ENCODE results near the gene BRIP1.
"Not testable (repeated sequence)": the region's sequence is repeated elsewhere in the genome, so short reads cannot be mapped to it uniquely, and the experiment has no call there.

BRIP1 gene

DNA sequence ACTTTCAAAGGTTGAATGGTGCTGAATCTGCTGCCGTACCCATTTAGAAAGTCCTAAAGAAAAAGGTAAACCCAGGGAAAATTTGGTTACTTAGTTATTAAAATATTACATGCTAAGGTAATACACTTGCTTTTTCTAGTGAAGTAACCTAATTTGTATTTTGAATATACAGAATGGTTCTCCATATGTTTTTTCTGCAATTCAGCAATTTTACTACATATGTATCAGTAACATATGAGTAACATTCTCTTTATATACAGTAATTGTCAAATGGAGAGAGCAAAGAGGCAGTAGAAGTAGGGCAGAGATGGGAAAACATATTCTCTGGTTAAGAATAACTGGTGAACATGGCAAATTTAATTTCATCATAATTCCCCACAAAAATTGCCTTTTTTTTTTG is 177.2 kb downstream of the BRIP1 start:
- no peak for DNase-seq

DNA sequence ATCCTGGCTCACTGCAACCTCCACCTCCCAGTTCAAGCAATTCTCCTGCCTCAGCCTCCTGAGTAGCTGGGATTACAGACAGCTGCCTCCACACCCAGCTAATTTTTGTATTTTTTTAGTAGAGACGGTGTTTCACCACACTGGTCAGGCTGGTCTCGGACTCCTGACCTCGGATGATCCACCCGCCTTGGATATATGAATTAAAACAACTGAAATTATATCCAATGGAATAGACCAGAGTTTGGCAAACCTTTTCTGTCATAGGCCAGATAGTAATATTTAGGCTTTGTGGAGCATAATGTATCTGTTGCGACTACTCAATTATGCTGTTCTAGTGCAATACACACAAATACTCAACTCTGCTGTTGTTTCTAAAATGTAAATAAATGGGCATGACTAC is 178.5 kb downstream of the BRIP1 start:
- DNase-seq = no peak

DNA sequence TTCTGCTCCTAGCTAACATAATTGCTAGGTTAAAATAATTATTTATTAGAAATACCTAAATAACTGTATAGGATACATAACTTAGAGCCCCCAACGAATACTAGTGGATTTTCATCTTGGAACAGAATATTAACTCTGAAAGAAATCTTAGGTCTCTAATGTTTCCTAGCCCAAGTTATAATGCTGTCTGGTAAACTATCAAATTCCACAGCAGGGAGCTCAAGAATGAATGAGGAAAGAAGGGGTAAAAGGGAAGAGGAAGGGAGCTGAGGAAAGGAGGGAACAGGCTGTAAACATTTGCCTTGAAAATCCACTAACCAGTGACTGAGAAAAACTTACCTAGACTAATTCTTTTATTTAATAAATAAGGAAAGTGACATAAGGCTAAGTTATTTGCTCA is 179.2 kb downstream of the BRIP1 start:
- DNase-seq = no peak

DNA sequence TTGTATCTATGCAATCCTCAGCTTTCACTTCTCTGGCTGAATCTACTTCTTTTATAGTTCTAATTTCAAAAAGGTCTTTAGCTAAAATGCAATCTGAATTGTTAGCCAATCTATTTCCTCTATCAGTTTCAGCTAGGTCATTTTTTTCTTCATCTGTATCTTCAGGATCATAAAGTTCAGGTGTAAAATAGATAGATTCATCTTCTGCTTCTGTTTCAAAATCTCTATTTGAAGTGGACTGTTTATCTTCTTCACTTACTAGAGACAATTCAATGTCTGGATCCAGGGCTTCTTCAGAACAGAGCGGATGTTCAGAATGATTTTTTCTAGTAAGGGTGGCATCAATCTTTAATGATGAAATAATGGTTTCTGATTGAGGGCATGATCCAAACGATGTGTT is 179.9 kb downstream of the BRIP1 start:
- no peak for DNase-seq

- no peak for DNase-seq
Measured at GRCh38 chr17:61680921-61681320, 182.4 kb downstream of the BRIP1 start.

- DNase-seq = no peak
Measured at GRCh38 chr17:61678339-61678738, 185.0 kb downstream of the BRIP1 start.

- DNase-seq = not testable (repeated sequence)
Measured at GRCh38 chr17:61677150-61677811, 186.0 kb downstream of the BRIP1 start.

DNA sequence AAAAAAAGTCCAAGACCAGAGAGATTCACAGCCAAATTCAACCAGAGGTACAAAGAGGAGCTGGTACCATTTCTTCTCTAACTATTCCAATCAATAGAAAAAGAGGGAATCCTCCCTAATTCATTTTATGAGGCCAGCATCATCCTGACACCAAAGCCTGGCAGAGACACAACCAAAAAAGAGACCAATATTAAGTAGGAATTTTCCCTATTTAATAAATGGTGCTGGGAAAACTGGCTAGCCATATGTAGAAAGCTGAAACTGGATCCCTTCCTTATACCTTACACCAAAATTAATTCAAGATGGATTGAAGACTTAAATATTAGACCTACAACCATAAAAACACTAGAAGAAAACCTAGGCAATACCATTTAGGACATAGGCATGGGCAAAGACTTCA is 186.8 kb downstream of the BRIP1 start:
- DNase-seq = not testable (repeated sequence)

GRCh38 chr17:61674609-61675008 is 188.7 kb downstream of the BRIP1 start:
- DNase-seq = not testable (repeated sequence)

DNA sequence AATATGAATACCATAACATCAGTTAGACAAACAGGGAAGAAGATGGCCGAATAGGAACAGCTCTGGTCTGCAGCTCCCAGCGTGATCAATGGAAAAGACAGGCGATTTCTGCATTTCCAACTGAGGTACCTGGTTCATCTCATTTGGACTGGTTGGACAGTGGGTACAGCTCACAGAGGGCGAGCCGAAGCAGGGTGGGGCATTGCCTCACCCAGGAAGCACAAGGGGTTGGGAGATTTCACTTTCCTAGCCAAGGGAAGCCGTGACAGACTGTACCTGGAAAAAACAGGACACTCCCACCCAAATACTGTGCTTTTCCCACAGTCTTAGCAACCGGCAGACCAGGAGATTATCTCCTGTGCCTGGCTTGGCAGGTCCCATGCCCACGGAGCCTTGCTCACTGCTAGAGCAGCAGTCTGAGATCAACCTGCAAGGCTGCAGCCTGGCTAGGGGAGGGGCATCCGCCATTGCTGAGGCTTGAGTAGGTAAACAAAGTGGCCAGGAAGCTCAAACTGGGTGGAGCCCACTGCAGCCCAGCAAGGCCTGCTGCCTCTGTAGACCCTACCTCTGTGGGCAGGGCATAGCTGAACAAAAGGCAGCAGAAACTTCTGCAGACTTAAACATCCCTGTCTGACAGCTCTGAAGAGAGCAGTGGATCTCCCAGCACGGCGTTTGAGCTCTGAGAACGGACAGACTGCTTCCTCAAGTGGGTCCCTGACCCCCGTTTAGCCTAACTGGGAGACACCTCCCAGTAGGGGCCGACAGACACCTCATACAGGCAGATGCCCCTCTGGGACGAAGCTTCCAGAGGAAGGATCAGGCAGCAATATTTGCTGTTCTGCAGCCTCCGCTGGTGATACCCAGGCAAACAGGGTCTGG is 190.1 kb downstream of the BRIP1 start:
- DNase-seq = not testable (repeated sequence)

GRCh38 chr17:61672140-61672539 is 191.2 kb downstream of the BRIP1 start:
- no peak for DNase-seq

DNA sequence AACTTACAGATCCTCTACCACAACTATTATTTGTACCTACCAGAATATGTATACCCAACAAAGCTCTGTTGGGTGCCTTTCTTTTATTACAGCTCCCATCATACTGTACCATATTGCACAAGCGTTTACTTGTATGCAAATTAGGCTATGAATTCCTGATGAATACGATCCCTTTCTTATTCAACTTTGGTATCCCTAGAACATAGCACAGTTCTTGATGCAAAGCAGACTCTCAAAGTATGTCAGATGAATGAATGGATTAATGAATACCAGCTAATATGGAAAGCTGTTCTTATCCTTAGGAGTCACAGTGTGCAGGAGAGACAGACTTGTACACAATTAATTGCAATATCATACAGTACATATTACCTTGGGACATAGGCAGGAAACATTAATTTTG is 192.6 kb downstream of the BRIP1 start:
- DNase-seq = no peak

- no peak for DNase-seq
Measured at GRCh38 chr17:61669522-61669921, 193.8 kb downstream of the BRIP1 start.

DNA sequence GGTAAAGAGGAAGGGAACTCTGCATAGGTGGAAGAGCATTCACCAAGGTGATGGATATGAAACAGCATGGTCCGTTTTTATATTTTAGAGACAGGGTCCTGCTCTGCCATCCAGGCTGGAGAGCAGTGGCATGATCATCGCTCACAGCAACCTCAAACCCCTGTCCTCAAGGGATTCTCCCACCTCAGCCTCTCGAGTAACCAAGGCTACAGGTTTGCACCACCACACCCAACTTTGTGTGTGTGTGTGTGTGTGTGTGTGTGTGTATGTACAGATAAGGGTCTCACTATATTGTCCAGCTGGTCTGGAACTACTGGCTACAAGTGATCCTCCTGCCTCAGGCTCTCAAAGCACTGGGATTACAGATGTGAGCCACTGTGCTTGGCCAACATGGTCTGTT is 194.8 kb downstream of the BRIP1 start:
- DNase-seq = no peak

GRCh38 chr17:61666406-61667088 is 196.8 kb downstream of the BRIP1 start:
- DNase-seq = not testable (repeated sequence)

DNA sequence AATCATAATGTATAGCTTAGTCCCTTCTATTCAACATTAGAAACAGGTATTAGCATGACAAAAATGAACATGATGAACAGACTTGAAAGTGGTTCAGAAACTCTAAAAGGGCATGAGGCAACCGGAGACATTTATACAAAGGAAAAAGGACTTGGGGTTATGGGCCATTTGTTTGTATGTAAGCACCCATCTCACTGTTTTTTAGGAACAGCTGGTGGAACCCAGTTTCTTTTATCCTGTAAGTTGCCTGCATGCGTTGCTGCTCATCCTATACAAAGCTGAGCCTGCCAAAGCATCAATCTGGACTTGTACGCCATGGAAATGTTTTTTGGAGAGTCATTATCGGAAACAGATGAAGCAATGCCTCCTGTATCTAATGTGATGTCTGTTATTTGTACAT is 200.0 kb downstream of the BRIP1 start:
- no peak for DNase-seq

- DNase-seq = no peak
Measured at GRCh38 chr17:61662741-61663140, 200.6 kb downstream of the BRIP1 start.

DNA sequence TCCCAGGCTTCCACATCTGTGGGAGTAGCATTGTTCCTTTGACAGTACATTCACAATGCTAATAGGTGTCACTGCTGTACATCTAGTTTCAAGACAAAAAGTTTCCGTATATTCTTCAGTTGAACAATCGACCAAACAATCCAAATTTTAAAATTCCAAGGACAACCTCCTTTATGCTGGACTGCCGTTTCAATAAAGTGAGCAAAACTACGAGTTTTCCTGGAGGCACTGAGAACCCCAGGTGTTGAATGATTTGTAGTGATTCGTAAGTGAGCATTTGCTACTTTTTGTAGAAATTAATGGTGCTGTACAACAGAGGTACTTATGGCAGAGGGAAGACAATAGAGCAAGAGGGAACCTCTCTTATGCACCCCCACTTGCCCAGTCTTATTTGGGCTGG is 201.1 kb downstream of the BRIP1 start:
- DNase-seq = no peak

- DNase-seq = no peak
Measured at GRCh38 chr17:61660746-61661485, 202.4 kb downstream of the BRIP1 start.

DNA sequence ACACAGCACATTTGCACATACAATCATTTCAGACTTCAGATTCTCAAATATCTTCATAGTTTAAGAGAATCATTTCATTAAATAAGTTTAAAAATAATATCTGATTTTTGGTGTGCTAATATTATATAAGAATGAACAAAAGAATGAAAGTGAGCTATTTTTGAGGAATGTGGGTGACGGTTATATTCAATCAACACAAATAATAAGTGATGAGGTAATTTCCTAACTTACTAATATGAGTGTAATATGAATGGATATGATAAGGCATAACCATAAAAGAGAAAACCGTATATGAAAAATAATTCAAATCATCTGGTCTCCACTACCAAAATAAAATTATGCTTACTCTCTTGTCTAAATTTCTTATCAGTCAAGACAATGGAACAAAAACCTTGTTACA is 203.9 kb downstream of the BRIP1 start:
- DNase-seq = no peak

DNA sequence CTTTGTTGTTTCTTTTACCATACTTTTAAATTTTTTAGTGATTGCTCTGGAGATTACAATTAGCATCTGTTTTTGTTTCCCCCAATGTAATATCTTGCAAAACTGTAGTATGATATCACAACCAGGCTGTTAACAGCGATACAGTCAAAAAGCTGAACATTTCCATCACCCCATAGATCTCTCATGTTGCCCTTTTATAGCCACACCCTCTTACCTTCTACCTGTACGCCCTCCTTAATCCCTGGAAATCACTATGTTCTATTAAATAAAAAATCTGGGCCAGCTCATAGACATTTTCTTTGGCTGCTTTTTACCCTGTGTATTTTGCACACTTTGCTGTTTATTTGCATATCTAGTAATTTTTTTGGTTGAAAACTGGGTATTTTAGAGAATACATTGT is 205.1 kb downstream of the BRIP1 start:
- DNase-seq = no peak

DNA sequence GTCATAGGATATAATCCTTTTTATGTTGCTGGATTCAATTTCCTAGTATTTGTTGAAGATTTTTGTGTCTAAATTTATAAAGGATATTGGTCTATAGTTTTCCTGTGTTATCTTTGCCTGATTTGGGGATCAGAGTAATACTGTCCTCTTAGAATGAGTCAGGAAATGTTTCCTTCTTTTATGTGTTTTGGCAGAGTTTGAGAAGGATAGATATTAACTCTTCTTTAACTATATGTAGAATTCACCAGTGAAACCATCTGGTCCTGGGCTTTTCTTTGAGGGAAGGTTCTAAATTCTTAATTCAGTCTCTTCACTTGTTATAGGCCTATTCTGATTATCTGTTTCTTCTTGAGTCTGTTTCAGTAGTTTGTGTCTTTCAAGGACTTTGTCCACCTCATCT is 206.0 kb downstream of the BRIP1 start:
- no peak for DNase-seq

DNA sequence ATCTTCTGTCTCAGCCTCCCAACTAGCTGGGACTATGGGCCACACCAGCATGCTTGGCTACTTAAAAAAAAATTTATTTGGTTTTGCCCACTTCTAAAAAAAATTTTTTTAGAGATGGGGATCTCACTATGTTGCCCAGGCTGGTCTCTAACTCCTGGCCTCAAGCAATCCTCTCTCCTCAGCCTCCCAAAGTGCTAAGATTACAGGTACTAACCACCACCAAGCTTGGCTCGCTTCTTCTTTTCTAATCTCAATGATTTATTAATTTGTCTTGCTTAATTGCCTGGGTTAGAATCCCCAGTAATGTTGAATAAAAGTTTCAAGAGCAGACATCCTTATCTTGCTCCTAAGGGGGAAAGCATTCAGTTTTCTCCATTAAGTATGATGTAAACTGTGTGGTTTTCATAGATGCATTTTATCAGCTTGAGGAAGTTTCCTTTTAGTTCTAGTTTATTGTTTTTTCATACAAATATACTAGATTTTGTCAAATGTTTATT is 206.6 kb downstream of the BRIP1 start:
- DNase-seq = no peak
